T-helper 2 cell treated with Interferon-gamma antibody and Interleukin-4, amounts not matched to agents 100 ng/mL and 5 ng/mL, for 36 hours (primary cell): ENCODE data around the gene RBMS1. TPM values are rescaled to one million over a fixed set of nuclear protein-coding genes. Genes with fewer than 3 reads are reported as not detected.
"Not testable (repeated sequence)": the region's sequence is repeated elsewhere in the genome, so short reads cannot be mapped to it uniquely, and the experiment has no call there.

Experiments used
- intact Hi-C: fragments of 100-400 bp; cut with micrococcal nuclease; formaldehyde crosslinking; loops from one replicate; pipeline ENCODE4 v1.15.1; 2023
- total RNA-seq: library from RNA; stranded (reverse); gene quantifications from 2 replicates; pipeline ENCODE4 v1.2.3, GENCODE V29; 2022

RBMS1 gene
- total RNA-seq, 1 donor from 2014 or later = 63.2 TPM

GRCh38 chr2:160440888-160441287 lies 52.7 kb downstream of the RBMS1 start:
- intact Hi-C loops = no loop called here

DNA sequence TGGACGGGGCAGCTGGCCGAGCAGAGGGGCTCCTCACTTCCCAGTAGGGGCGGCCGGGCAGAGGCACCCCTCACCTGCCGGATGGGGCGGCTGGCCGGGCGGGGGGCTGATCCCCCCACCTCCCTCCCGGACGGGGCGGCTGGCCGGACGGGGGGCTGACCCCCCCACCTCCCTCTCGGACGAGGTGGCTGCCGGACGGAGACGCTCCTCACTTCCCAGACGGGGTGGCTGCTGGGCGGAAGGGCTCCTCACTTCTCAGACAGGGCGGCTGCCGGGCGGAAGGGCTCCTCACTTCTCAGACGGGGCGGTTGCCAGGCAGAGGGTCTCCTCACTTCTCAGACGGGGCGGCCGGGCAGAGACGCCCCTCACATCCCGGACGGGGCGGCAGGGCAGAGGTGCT lies 54.6 kb downstream of the RBMS1 start:
- intact Hi-C loops = not testable (repeated sequence)

- intact Hi-C loops = no loop called here
Observed at GRCh38 chr2:160437273-160437672, 56.3 kb downstream of the RBMS1 start.

DNA sequence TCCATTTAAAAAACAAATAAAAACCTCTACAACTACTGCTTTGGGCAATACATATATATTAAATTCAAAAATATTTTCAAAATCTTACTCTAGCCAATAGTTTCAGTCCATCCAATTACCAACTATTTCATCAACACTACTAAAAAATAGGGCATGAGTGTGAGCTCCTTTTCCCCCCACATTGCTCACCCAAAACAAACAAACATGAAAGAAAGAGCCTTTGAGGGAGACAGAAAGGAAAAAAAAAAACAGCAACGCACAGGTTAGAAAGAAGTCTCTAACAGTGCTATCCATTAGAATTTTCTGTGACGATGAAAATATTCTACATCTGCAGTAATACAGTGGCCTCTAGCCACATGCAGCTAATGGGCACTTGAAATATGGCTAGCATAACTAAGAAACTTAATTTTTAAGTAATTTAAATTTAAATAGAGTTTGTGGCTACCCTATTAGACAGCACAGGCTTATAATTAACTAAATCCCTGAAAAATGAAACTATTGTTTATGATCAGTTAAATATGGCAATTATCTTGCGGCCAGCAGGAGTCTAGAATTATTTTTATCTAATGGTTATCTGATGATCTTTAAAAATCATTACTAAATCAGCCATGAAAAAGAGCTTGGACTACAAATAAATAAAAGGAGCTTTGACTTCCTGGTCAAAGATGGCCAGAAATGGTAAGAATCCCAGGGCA lies 59.2 kb downstream of the RBMS1 start:
- intact Hi-C loops = no loop called here

GRCh38 chr2:160433466-160434140 lies 60.0 kb downstream of the RBMS1 start:
- intact Hi-C loops = no loop called here

DNA sequence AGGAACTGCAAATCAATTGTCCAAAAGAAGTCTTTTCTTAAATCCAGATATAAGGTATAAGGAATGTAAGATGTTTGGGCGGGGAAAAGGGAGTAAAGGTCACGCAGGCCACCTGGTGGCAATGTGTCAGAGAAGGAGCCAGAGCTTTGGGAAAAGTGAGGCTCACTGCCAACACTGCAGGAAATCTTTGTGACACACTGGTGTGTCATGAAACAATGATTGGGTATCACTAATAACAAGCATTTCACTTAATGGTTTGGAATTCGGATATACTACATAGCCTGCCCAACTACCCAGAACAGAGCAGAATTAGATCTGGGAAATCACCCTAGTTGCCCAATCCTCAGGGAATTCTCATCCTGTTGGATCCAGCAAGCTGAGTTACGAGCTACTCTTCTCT lies 61.0 kb downstream of the RBMS1 start:
- intact Hi-C loops = no loop called here

- intact Hi-C loops = no loop called here
Observed at GRCh38 chr2:160431441-160431840, 62.2 kb downstream of the RBMS1 start.

DNA sequence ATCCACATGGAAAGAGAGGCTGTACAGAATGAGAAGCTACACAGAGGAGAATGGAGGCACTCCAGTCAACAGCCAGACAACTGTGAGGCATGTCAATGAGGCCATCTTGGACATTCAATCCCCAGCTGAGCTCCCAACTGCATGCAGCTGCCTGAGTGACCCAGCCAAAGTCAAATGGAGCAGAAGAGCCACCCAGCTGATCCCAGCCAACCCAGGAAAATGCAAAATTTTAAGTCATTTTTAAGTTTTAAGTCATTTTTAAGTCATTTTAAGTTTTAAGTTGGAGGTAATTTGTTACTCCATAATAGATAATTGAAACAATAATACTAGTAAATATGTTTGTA lies 63.6 kb downstream of the RBMS1 start:
- intact Hi-C loops = no loop called here

DNA sequence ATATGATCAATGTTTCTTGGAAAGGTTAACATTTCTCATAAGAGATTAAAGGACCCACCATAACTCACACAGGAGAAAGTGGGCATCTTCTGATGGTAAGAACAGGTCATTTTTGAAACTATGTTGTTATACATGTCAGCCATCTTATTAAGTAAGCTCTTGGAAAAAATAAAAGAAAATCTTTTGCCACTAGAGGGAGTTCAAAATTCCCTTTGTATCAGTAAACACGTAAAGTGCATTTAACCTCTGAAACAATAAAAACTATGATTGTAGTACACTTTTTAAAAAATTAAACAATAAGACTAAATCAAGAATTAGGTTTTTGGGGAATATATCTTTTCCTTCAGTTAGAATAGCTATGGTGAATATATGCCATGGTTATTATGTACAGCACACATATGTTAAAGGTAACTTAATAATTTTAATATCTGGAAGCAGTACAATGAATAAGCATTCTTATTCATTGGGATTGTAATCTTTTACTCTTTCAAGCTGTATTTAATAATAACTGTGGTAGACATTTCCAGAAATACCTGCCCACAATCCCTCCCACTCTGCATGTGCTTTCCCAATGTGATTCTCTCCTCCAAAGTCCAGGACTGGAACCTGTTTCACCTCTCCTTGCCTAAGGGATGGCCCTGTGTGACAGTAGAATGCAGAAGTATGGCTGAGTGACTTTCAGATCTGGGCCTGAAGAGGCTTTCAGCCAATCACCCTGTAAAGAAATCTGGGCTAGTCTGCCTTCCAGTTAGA lies 64.2 kb downstream of the RBMS1 start:
- intact Hi-C loops = loop anchor here (2.0 to 5.0 kb wide), 4 partner anchors 37 to 647 kb away; partner anchors contain the start of gene RBMS1

DNA sequence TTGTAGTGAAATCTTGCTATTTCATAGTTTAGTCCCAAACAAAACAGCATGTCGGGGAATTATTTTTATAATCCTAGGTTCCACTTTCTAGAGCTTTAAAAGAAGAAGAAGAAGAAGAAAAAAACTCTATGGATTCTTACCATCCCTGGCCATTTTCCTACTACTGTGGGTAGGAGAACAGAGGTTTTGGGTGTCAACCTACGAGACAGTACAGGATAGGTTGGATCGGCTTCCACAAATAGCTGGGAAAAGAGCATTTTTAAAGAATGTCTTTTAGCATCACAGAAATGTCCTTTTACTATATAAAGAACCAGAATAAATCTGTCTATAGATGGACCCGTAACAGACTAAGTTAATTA lies 65.2 kb downstream of the RBMS1 start:
- intact Hi-C loops = loop anchor here (2.0 to 5.0 kb wide), 4 partner anchors 36 to 648 kb away; partner anchors contain the start of gene RBMS1

DNA sequence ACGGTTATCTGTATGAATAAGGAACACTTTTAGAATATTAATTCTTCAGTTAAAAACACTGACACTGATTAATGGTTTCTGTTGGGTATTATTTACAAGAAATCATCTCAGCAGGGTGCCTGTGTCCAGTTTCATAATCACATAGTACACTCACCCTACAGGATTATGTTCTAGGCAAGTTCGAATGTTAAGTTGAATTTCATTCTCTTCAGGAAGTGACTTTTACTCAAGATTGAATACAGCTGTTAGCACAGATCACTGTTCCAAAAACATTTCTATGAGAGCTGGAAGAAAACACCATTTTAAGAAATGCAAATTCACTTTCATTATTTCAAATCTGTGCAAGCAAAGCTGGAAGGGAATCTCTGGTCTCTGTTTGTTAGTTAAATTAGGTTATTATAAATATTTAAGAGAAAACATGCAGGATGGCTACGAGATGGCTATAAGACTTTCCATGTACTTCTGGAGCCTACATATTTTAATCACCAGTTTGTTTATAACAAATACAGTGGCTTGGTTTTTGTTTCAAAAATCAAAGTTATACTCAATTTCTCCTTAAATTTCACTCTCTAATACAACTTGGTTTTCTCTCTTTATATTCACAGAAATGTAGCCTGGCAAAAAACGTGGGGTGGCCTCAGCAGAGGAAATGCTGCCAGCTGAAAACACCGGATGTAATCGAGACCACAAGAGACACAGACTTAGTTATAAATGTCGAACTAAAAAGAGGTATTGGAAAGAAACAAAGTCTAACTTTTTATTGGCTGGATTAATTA lies 65.8 kb downstream of the RBMS1 start:
- intact Hi-C loops = loop anchor here (1.0 to 5.0 kb wide), 5 partner anchors 22 to 649 kb away; partner anchors contain the start of gene RBMS1

DNA sequence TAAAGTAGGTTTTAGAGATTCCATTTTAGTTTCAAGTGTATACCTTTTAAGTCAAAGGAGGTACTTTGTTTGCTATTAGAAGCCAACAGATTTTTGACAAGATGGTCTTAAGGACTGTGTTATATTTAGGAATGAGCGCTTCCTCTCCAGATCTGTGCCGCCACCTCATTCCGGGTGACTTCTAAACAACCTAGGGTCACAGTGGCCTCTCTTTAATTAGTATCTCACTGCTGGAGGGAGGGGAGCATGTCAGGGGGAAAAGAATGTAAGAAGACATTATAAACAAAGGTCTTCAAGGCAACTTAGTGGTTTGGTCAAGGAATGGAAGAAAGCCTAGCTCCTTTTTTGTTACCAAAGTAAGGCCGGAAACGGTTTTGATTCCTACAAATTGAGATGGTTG lies 67.0 kb downstream of the RBMS1 start:
- intact Hi-C loops = loop anchor here (1.0 to 5.0 kb wide), 2 partner anchors 20 to 34 kb away; no protein-coding TSS in a partner anchor

GRCh38 chr2:160425434-160426151 lies 68.0 kb downstream of the RBMS1 start:
- intact Hi-C loops = loop anchor here (5.0 kb wide), 1 partner anchor 33 kb away; no protein-coding TSS in a partner anchor

- intact Hi-C loops = no loop called here
Observed at GRCh38 chr2:160423126-160423525, 70.5 kb downstream of the RBMS1 start.

DNA sequence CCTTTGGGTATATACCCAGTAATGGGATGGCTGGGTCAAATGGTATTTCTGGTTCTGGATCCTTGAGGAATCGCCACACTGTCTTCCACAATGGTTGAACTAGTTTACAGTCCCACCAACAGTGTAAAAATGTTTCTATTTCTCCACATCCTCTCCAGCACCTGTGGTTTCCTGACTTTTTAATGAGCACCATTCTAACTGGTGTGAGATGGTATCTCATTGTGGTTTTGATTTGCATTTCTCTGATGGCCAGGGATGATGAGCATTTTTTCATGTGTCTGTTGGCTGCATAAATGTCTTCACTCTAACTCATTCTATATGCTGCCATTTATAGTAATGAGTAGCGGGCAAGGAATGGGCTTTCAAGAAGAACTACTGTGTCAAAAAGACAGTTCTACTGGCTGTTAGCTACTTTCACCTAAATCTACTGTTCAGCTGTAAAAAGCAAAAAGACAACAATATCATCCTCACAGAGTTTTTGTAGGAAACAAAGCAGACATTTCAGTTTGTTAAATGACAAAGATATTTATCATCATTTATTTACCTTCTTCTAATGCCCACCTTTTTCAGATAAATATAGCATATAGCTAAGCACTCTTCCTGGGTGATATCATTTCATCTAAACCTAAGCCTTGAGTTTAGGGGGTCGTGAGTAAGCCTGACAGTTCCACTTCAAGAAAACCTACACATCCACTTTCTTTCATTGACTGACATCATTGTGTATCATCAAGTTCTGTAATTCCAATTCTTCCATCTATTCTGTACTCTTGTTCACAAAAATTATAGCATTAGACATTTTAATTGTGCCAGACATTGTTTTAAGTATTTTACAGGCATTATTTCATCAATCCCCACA lies 71.7 kb downstream of the RBMS1 start:
- intact Hi-C loops = loop anchor here (1.0 to 2.0 kb wide), 2 partner anchors 11 to 71 kb away; partner anchors contain the start of gene RBMS1

- intact Hi-C loops = loop anchor here (1.0 to 2.0 kb wide), 2 partner anchors 13 to 72 kb away; partner anchors contain the start of gene RBMS1
Observed at GRCh38 chr2:160420711-160421110, 72.9 kb downstream of the RBMS1 start.

GRCh38 chr2:160419776-160420505 lies 73.7 kb downstream of the RBMS1 start:
- intact Hi-C loops = loop anchor here (1.0 to 10.0 kb wide), 3 partner anchors 13 to 885 kb away; partner anchors contain the start of genes PSMD14 and RBMS1

- intact Hi-C loops = loop anchor here (10.0 kb wide), 1 partner anchor 886 kb away; the partner anchor contains the start of gene PSMD14
Observed at GRCh38 chr2:160418853-160419252, 74.8 kb downstream of the RBMS1 start.

- intact Hi-C loops = loop anchor here (10.0 kb wide), 1 partner anchor 886 kb away; the partner anchor contains the start of gene PSMD14
Observed at GRCh38 chr2:160418398-160418765, 75.2 kb downstream of the RBMS1 start.
